HepG2 (cell line): ENCODE results near the gene SMIM8. TPM values are rescaled to one million over a fixed set of nuclear protein-coding genes. Genes with fewer than 3 reads are reported as not detected.

ENCODE experiments used
- ATAC-seq: fragments of 200-7000 bp; cut with Tn5 transposase; 3 replicates; pipeline ENCODE4 v1.9.1; 2020; ENCODE audit warnings: mild to moderate bottlenecking, moderate library complexity
- BruUV-seq: library from RNA; stranded (reverse); fragments of 400-500 nt; replicated peaks from 2 replicates; lab custom pipeline; 2021; lab: Mats Ljungman, UMichigan
- CTCF ChIA-PET: fragments of 300-600 bp; formaldehyde crosslinking; extraction: SDS; loops from one replicate; lab custom pipeline; 2021; ENCODE audit warnings: low total read pairs, inconsistent platforms, low intra/inter-chr PET ratio; lab: Yijun Ruan, JAX
- POLR2A ChIA-PET: fragments of 350-600 bp; sonication (Branson Sonifier 250); formaldehyde crosslinking; loops from one replicate; lab custom pipeline; 2020; ENCODE audit warnings: antibody characterized with exemption, inconsistent platforms; lab: Yijun Ruan, JAX
- DNase-seq: peaks from one replicate; pipeline ENCODE4 v3.0.0-alpha.2; 2015; ENCODE audit warnings: low spot score
- FAIRE-seq: peaks from 3 replicates; lab custom pipeline; 2011; peaks lifted over from hg19 to GRCh38; lab: Jason Lieb, UNC
- H2AFZ ChIP-seq: one replicate; pipeline ENCODE4 v1.6.1; 2011; ENCODE audit warnings: low read length, inconsistent platforms
- H3K27ac ChIP-seq: fragments of 300-600 bp; 3 replicates; pipeline ENCODE4 v1.8.0; 2011; ENCODE audit warnings: mixed run types, mild to moderate bottlenecking, mixed read lengths, low read length, inconsistent platforms; ENCODE audit not compliant: insufficient read depth; ENCODE audit errors: extremely low read length
- H3K27me3 ChIP-seq, 2 experiments: fragments of 200-600 bp in 1 of 2; 2 replicates in 1 of 2; 3 replicates in 1 of 2; pipeline versions ENCODE4 v1.6.0 to v1.8.0; 2011; ENCODE audit warnings: low read length in 2 of 2, mild to moderate bottlenecking in 2 of 2, moderate library complexity in 2 of 2, inconsistent platforms in 1 of 2; ENCODE audit not compliant: insufficient read depth in 2 of 2, control insufficient read depth in 1 of 2
- H3K36me3 ChIP-seq, 2 experiments: fragments of 200-600 bp in 1 of 2; replicated peaks in 1 of 2; 2 replicates in 1 of 2; 3 replicates in 1 of 2; pipeline versions ENCODE4 v1.5.1 to v1.8.0; 2011; ENCODE audit warnings: low read length in 2 of 2, inconsistent platforms in 1 of 2; ENCODE audit not compliant: insufficient read depth in 2 of 2, control insufficient read depth in 1 of 2
- H3K4me1 ChIP-seq: 2 replicates; pipeline ENCODE4 v1.5.1; 2012; ENCODE audit warnings: low read length, inconsistent platforms; ENCODE audit not compliant: insufficient read depth
- H3K4me2 ChIP-seq: 2 replicates; pipeline ENCODE4 v1.6.0; 2011; ENCODE audit warnings: low read depth, low read length, inconsistent platforms
- H3K4me3 ChIP-seq, 3 experiments: fragments of 200-600 bp in 1 of 3; sonication (generic), shearing (Covaris generic) in 1 of 3; replicated peaks in 1 of 3; 2 replicates each; pipeline ENCODE4 v1.5.1; 2011 to 2016; ENCODE audit warnings: low read length in 3 of 3, inconsistent platforms in 2 of 3, low read depth in 2 of 3, mild to moderate bottlenecking in 2 of 3, control low read depth in 1 of 3, mixed read lengths in 1 of 3; ENCODE audit not compliant: insufficient read depth in 1 of 3
- H3K79me2 ChIP-seq: one replicate; pipeline ENCODE4 v1.6.1; 2011; ENCODE audit warnings: low read length, inconsistent platforms; ENCODE audit not compliant: insufficient read depth
- H3K9ac ChIP-seq: 2 replicates; pipeline ENCODE4 v1.6.0; 2011; ENCODE audit warnings: mild to moderate bottlenecking, low read depth, low read length, inconsistent platforms; ENCODE audit not compliant: insufficient read depth
- H3K9me3 ChIP-seq: 2 replicates; pipeline ENCODE4 v1.5.1; 2012; ENCODE audit warnings: mild to moderate bottlenecking, low read length
- H4K20me1 ChIP-seq: 2 replicates; pipeline ENCODE4 v1.6.0; 2011; ENCODE audit warnings: inconsistent platforms, mild to moderate bottlenecking, low read length, moderate library complexity; ENCODE audit not compliant: insufficient read depth
- ERF ChIP-seq: IDR thresholded peaks from 2 replicates; pipeline ENCODE4 v1.6.1; 2018; ENCODE audit warnings: missing biosample characterization, missing genetic modification reagents
- HHEX ChIP-seq: IDR thresholded peaks from 2 replicates; pipeline ENCODE4 v1.6.1; 2016; ENCODE audit warnings: control low read depth
- HIC2 ChIP-seq: sonication (generic); formaldehyde crosslinking; IDR thresholded peaks from 2 replicates; pipeline ENCODE4 v1.9.0; 2022; ENCODE audit warnings: low read depth, missing genetic modification reagents
- HNF1A ChIP-seq, 2 experiments: sonication (generic) in 1 of 2; formaldehyde crosslinking in 1 of 2; IDR thresholded peaks; 2 replicates each; pipeline versions ENCODE4 v1.4.0 to v1.6.1; 2016 to 2020; ENCODE audit warnings: borderline replicate concordance in 1 of 2, low read depth in 1 of 2, mild to moderate bottlenecking in 1 of 2, missing genetic modification reagents in 1 of 2
- IKZF1 ChIP-seq: fragments of 450-650 bp; IDR thresholded peaks from 2 replicates; pipeline ENCODE4 v1.7.1; 2016
- RAD51 ChIP-seq: fragments of 450-650 bp; IDR thresholded peaks from 2 replicates; pipeline ENCODE4 v1.6.1; 2016; ENCODE audit warnings: borderline replicate concordance
- TOE1 ChIP-seq: sonication (generic); formaldehyde crosslinking; IDR thresholded peaks from 2 replicates; pipeline ENCODE4 v1.4.0; 2020; ENCODE audit warnings: mild to moderate bottlenecking, missing genetic modification reagents
- ZNF256 ChIP-seq: sonication (generic); formaldehyde crosslinking; conservative IDR thresholded peaks from 2 replicates; pipeline ENCODE4 v1.4.0; 2020; ENCODE audit warnings: missing genetic modification reagents
- ZNF496 ChIP-seq: sonication (generic); formaldehyde crosslinking; IDR thresholded peaks from 2 replicates; pipeline ENCODE4 v1.8.1; 2023; ENCODE audit warnings: mild to moderate bottlenecking, moderate library complexity, missing genetic modification reagents; ENCODE audit not compliant: insufficient replicate concordance
- ZNF562 ChIP-seq: sonication (generic); formaldehyde crosslinking; IDR thresholded peaks from 2 replicates; pipeline ENCODE4 v1.8.0; 2022; ENCODE audit warnings: missing genetic modification reagents, borderline replicate concordance
- ZNF776 ChIP-seq: sonication (generic); formaldehyde crosslinking; IDR thresholded peaks from 2 replicates; pipeline ENCODE4 v1.4.0; 2020; ENCODE audit warnings: mild to moderate bottlenecking, missing genetic modification reagents
- WGBS: methylation state at CpG from one replicate; pipeline ENCODE4 v1.1.6; 2017; ENCODE audit warnings: low lambda C conversion rate; 5-methylcytosine and 5-hydroxymethylcytosine counted together
- in situ Hi-C: cut with HindIII; loops from 2 replicates; pipeline ENCODE4 v1.10.0; 2017; ENCODE audit warnings: low pct_unique_long_range_greater_than_20kb; ENCODE audit not compliant: extremely low pct_ligation_motif_present
- intact Hi-C: fragments of 100-400 bp; cut with micrococcal nuclease; formaldehyde crosslinking; loops from one replicate; pipeline ENCODE4 v1.10.0; 2022; ENCODE audit not compliant: unreplicated experiment
- polyA plus RNA-seq, 8 experiments: library from polyadenylated mRNA; depleted of rRNA in 3 of 8; stranded (reverse) in 7 of 8; unstranded in 1 of 8; fragments of >200 nt; fragmentation: Illumina TruSeq in 4 of 8; extraction: Trizol in 4 of 8; gene quantifications; 2 replicates each; pipeline versions ENCODE4 v1.2.1 to v1.2.3, GENCODE V29; 2011 to 2016; ENCODE audit warnings: low read depth in 4 of 8, missing spikeins in 1 of 8, mixed read lengths in 1 of 8; ENCODE audit not compliant: insufficient read depth in 1 of 8
- total RNA-seq, 5 experiments: library from RNA; depleted of rRNA; stranded (reverse); fragments of >200 nt; fragmentation: Illumina TruSeq; extraction: Trizol; gene quantifications; 2 replicates each; pipeline ENCODE4 v1.2.3, GENCODE V29; 2016; ENCODE audit warnings: low read depth in 1 of 5

SMIM8 gene
- total and polyA plus RNA-seq, 2 of the 13 experiments (the other 11 are each of a cell fraction or from before 2014, with no cell fraction given) = 4.8 to 10.0 TPM

GRCh38 chr6:87351583-87351982 lies 29.2 kb downstream of the SMIM8 start (continued):
- no peak for TF ChIP-seq HIC2 (CRISPR knock-in tag)
- TF ChIP-seq IKZF1 = no peak
- no peak for TF ChIP-seq ZNF562 (CRISPR knock-in tag)
- TF ChIP-seq ERF (CRISPR knock-in tag) = no peak
- TF ChIP-seq HNF1A (IDR thresholded peaks at IDR 0.05; ENCODE audit: low read depth) = no peak
- TF ChIP-seq HNF1A (CRISPR knock-in tag; IDR thresholded peaks at IDR 0.05; ENCODE audit: borderline replicate concordance) = no peak
- TF ChIP-seq, all 625 proteins: peak for 0

- Histone ChIP-seq H4K20me1 (no peaks in the 10 kb centered on the region), H3K36me3 (no peaks in the 10 kb centered on the region), H3K79me2 (no peaks in the 10 kb centered on the region), H3K9me3 (no peaks in the 10 kb centered on the region), H3K27ac (no peak overlapping the region), H3K27me3 (no peaks in the 10 kb centered on the region), H3K4me2 (no peak overlapping the region), H3K4me3 (no peak overlapping the region), H2AFZ (no peak overlapping the region), H3K4me1 (no peaks in the 10 kb centered on the region), H3K9ac (no peak overlapping the region)
- TF ChIP-seq ZNF776 (CRISPR knock-in tag) = no peak
- no peak for TF ChIP-seq HHEX (CRISPR knock-in tag)
- TF ChIP-seq ZNF256 (CRISPR knock-in tag) = no peak
- TF ChIP-seq ZNF496 (CRISPR knock-in tag) = no peak
- no peak for TF ChIP-seq RAD51
- no peak for TF ChIP-seq TOE1 (CRISPR knock-in tag)
- ChIA-PET CTCF (no interaction called here), POLR2A (no interaction called here)
- no peak for ATAC-seq
- WGBS = 86% methylated on average over 4 of the region's 4 CpGs
- in situ Hi-C loops = no loop called here
- DNase-seq = no peak
- intact Hi-C loops = no loop called here
- no peak for FAIRE-seq
- BruUV-seq = no TSS peak
These were observed 33.8 kb downstream of the SMIM8 start for GRCh38 chr6:87356181-87356580.
